K562 (cell line): ENCODE data around the gene POLDIP3. TPM values are rescaled to one million over a fixed set of nuclear protein-coding genes. Genes with fewer than 3 reads are reported as not detected.

ENCODE experiments used
- CREM ChIP-seq: IDR thresholded peaks from 2 replicates; pipeline ENCODE4 v1.6.1; 2014; ENCODE audit warnings: antibody characterized with exemption, low read depth
- HCFC1 ChIP-seq: IDR thresholded peaks from 2 replicates; pipeline ENCODE4 v1.6.1; 2012; ENCODE audit warnings: low read depth, low read length, improper control_type of control experiment
- MECOM ChIP-seq: fragments of 250-450 bp; sonication (Bioruptor Pico); IDR thresholded peaks from 2 replicates; pipeline ENCODE4 v1.8.0; 2022; ENCODE audit warnings: inconsistent platforms
- NCOA4 ChIP-seq: fragments of 450-650 bp; IDR thresholded peaks from 2 replicates; pipeline ENCODE4 v1.6.1; 2018; ENCODE audit warnings: mild to moderate bottlenecking; ENCODE audit not compliant: partially characterized antibody
- PHF8 ChIP-seq: fragments of 200-600 bp; sonication (generic); IDR thresholded peaks from 2 replicates; pipeline ENCODE4 v1.6.1; 2012; ENCODE audit warnings: mixed run types, mild to moderate bottlenecking, inconsistent platforms, low read length, moderate library complexity, borderline replicate concordance
- POLR2A ChIP-seq: fragments of 450-650 bp; conservative IDR thresholded peaks from 2 replicates; pipeline ENCODE4 v1.6.1; 2016
- POLR2B ChIP-seq: fragments of 450-650 bp; IDR thresholded peaks from 2 replicates; pipeline ENCODE4 v1.6.1; 2018; ENCODE audit warnings: low read depth; ENCODE audit not compliant: partially characterized antibody
- PRPF4 ChIP-seq: fragments of 200-400 bp; formaldehyde crosslinking; IDR thresholded peaks from one replicate; pipeline ENCODE4 v1.6.1; 2017; ENCODE audit warnings: low read length, low read depth, mild to moderate bottlenecking; ENCODE audit not compliant: insufficient read depth, poor library complexity, severe bottlenecking
- PTRF ChIP-seq: fragments of 450-650 bp; IDR thresholded peaks from 2 replicates; pipeline ENCODE4 v1.6.1; 2016; ENCODE audit warnings: mild to moderate bottlenecking, missing genetic modification characterization, missing compliant biosample characterization
- RBM14 ChIP-seq: fragments of 200-400 bp; formaldehyde crosslinking; IDR thresholded peaks from 2 replicates; pipeline ENCODE4 v1.6.1; 2018; ENCODE audit warnings: low read depth, mild to moderate bottlenecking, low read length, moderate library complexity, borderline replicate concordance; ENCODE audit not compliant: insufficient read depth
- TAF1 ChIP-seq: IDR thresholded peaks from 2 replicates; pipeline ENCODE4 v1.6.1; 2011; ENCODE audit warnings: mild to moderate bottlenecking, low read length, moderate library complexity; ENCODE audit not compliant: insufficient read depth, control insufficient read depth, severe bottlenecking; ENCODE audit errors: extremely low read depth
- polyA plus RNA-seq, 8 experiments: library from polyadenylated mRNA; depleted of rRNA in 4 of 8; stranded (reverse) in 5 of 8; unstranded in 3 of 8; fragments of >200 nt; fragmentation: Nextera tagmentation in 2 of 8; fragmentation: Illumina TruSeq in 1 of 8; extraction: Ambion mirVana in 2 of 8; extraction: Trizol in 1 of 8; gene quantifications; 2 replicates each; pipeline versions ENCODE4 v1.2.1 to v1.2.3, GENCODE V29; 2011 to 2014; ENCODE audit warnings: inconsistent platforms in 1 of 8, missing spikeins in 1 of 8
- total RNA-seq, 7 experiments: library from RNA; depleted of rRNA in 6 of 7; stranded (reverse); fragments of >200 nt in 6 of 7; fragmentation: Illumina TruSeq in 2 of 7; extraction: Trizol in 2 of 7; gene quantifications; 2 replicates each; pipeline versions ENCODE4 v1.2.1 to v1.2.3, GENCODE V29; 2011 to 2021; ENCODE audit warnings: low replicate concordance in 1 of 7
- TF ChIP-seq, protein P1 (sequence below): fragments of 450-650 bp; IDR thresholded peaks from 2 replicates; pipeline ENCODE4 v1.6.1; 2016
- TF ChIP-seq, protein P2 (sequence below): fragments of 450-650 bp; IDR thresholded peaks from 2 replicates; pipeline ENCODE4 v1.6.1; 2016; ENCODE audit warnings: low read depth
- TF ChIP-seq, protein P3 (sequence below): sonication (generic); formaldehyde crosslinking; IDR thresholded peaks from 2 replicates; pipeline ENCODE4 v1.8.1; 2022; ENCODE audit warnings: missing genetic modification reagents
- TF ChIP-seq, protein P4 (sequence below): fragments of 450-650 bp; conservative IDR thresholded peaks from 2 replicates; pipeline ENCODE4 v1.6.1; 2016; ENCODE audit warnings: missing genetic modification characterization, low read depth, mild to moderate bottlenecking, missing compliant biosample characterization, moderate library complexity

Gene POLDIP3
- total and polyA plus RNA-seq, 9 of the 15 experiments (the other 6 are each of a cell fraction or from before 2014, with no cell fraction given) = 14.3 to 53.0 (median 26.3) TPM

DNA sequence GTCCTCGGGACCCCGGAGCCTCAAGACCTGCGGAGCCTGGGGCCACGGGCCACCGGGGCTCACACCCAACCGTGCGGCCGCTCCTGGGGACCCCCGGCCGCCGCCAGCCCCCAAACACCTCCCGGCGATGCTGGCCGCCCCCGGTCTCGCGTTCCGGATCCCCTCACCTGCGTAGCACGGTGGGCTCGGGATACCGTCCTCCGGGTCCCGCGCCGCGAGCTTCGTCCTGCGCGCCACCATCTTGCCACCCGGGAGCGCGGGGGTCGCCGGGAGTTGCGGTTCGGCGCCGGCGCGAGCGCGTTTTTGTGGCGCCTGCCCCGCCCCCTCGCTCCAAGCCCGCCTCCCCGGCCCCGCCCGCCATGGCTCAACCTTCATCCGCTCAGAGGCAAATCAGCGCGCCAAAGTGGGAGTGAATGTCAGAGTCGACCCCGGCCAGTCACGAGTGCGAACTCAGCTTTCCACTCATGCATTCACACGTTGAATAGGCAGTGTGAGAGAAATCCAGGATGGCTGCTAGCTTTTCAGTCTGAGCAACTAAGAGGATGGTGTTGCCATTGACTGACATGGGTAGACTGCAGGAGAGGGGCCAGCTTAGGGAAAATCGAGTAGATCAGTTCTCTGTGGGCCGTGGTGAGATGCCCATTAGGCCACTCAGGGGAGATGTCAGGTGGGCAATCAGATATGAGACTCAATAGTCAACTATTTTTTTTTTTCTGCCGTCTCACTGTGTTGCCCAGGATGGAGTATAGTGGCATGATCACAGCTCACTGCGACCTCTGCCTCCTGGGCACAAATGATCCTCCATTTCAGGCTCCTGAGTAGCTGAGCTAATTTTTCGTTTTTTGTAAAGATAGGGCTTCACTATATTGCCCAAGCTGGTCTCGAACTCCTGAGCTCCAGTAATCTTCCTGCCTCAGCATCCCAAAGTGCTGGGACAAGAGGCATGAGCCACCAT is 32.6 kb downstream of the POLDIP3 start (continued):
- TF ChIP-seq, protein P1, sequence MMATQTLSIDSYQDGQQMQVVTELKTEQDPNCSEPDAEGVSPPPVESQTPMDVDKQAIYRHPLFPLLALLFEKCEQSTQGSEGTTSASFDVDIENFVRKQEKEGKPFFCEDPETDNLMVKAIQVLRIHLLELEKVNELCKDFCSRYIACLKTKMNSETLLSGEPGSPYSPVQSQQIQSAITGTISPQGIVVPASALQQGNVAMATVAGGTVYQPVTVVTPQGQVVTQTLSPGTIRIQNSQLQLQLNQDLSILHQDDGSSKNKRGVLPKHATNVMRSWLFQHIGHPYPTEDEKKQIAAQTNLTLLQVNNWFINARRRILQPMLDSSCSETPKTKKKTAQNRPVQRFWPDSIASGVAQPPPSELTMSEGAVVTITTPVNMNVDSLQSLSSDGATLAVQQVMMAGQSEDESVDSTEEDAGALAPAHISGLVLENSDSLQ = 0 out of 2 replicates have a peak, but pooled peaks have one; percentile 41
- TF ChIP-seq PRPF4 (no peak), CREM (peak; percentile 64), POLR2B (peak; percentile 35), MECOM (CRISPR knock-in tag) (no peak), TAF1 (peak; percentile 69), PHF8 (peak; percentile 76; the same call in 1 of the 2 replicates), RBM14 (no peak), HCFC1 (peak; percentile 63), POLR2A (peak; percentile 71), NCOA4 (no peak), PTRF (tag) (no peak)
- TF ChIP-seq, protein P2, sequence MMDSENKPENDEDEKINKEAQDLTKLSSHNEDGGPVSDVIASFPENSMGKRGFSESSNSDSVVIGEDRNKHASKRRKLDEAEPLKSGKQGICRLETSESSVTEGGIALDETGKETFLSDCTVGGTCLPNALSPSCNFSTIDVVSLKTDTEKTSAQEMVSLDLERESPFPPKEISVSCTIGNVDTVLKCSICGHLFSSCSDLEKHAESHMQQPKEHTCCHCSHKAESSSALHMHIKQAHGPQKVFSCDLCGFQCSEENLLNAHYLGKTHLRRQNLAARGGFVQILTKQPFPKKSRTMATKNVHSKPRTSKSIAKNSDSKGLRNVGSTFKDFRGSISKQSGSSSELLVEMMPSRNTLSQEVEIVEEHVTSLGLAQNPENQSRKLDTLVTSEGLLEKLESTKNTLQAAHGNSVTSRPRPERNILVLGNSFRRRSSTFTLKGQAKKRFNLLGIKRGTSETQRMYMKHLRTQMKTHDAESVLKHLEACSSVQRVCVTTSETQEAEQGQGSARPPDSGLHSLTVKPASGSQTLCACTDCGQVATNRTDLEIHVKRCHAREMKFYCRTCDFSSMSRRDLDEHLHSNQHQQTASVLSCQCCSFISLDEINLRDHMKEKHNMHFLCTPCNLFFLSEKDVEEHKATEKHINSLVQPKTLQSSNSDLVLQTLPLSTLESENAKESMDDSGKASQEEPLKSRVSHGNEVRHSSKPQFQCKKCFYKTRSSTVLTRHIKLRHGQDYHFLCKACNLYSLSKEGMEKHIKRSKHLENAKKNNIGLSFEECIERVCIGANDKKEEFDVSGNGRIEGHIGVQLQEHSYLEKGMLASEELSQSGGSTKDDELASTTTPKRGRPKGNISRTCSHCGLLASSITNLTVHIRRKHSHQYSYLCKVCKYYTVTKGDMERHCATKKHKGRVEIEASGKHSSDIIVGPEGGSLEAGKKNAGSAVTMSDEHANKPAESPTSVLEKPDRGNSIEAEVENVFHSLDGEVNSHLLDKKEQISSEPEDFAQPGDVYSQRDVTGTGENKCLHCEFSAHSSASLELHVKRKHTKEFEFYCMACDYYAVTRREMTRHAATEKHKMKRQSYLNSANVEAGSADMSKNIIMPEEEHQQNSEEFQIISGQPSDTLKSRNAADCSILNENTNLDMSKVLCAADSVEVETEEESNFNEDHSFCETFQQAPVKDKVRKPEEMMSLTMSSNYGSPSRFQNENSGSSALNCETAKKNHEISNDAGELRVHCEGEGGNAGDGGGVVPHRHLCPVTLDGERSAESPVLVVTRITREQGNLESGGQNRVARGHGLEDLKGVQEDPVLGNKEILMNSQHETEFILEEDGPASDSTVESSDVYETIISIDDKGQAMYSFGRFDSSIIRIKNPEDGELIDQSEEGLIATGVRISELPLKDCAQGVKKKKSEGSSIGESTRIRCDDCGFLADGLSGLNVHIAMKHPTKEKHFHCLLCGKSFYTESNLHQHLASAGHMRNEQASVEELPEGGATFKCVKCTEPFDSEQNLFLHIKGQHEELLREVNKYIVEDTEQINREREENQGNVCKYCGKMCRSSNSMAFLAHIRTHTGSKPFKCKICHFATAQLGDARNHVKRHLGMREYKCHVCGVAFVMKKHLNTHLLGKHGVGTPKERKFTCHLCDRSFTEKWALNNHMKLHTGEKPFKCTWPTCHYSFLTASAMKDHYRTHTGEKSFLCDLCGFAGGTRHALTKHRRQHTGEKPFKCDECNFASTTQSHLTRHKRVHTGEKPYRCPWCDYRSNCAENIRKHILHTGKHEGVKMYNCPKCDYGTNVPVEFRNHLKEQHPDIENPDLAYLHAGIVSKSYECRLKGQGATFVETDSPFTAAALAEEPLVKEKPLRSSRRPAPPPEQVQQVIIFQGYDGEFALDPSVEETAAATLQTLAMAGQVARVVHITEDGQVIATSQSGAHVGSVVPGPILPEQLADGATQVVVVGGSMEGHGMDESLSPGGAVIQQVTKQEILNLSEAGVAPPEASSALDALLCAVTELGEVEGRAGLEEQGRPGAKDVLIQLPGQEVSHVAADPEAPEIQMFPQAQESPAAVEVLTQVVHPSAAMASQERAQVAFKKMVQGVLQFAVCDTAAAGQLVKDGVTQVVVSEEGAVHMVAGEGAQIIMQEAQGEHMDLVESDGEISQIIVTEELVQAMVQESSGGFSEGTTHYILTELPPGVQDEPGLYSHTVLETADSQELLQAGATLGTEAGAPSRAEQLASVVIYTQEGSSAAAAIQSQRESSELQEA = no peak
- TF ChIP-seq, protein P3, sequence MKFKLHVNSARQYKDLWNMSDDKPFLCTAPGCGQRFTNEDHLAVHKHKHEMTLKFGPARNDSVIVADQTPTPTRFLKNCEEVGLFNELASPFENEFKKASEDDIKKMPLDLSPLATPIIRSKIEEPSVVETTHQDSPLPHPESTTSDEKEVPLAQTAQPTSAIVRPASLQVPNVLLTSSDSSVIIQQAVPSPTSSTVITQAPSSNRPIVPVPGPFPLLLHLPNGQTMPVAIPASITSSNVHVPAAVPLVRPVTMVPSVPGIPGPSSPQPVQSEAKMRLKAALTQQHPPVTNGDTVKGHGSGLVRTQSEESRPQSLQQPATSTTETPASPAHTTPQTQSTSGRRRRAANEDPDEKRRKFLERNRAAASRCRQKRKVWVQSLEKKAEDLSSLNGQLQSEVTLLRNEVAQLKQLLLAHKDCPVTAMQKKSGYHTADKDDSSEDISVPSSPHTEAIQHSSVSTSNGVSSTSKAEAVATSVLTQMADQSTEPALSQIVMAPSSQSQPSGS (CRISPR knock-in tag) = no peak
- TF ChIP-seq, protein P4, sequence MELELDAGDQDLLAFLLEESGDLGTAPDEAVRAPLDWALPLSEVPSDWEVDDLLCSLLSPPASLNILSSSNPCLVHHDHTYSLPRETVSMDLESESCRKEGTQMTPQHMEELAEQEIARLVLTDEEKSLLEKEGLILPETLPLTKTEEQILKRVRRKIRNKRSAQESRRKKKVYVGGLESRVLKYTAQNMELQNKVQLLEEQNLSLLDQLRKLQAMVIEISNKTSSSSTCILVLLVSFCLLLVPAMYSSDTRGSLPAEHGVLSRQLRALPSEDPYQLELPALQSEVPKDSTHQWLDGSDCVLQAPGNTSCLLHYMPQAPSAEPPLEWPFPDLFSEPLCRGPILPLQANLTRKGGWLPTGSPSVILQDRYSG (tag) = no peak
